GM19468 (cell line): ENCODE data around the gene TP63.
"Not testable (repeated sequence)": the region's sequence is repeated elsewhere in the genome, so short reads cannot be mapped to it uniquely, and the experiment has no call there.

Source experiments
- ATAC-seq: cut with Tn5 transposase; IDR thresholded peaks from one replicate; pipeline ENCODE4 v1.9.1; 2021; ENCODE audit warnings: mild to moderate bottlenecking, moderate library complexity, moderate number of reproducible peaks; ENCODE audit not compliant: unreplicated experiment; ENCODE audit errors: extremely low read depth

Gene TP63

DNA sequence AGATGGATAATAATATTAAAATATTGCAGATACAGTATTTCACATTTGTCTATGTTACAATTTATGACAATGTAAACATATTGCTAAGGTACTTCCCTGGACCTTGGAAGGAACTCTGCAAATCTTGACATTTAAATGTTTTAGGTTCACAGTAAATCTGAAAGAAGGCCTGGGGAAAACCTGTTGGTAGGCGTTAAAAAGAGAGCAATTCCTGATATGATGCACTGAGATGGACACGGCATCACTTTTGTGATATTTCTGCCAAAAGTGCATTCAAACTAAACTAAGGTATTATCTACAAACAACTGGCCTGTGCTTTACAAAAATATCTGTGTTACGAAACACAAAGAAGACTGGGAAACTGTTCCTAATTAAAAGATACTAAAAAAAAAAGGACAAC is 6.1 kb upstream of the TP63 start:
- ATAC-seq: no peak

DNA sequence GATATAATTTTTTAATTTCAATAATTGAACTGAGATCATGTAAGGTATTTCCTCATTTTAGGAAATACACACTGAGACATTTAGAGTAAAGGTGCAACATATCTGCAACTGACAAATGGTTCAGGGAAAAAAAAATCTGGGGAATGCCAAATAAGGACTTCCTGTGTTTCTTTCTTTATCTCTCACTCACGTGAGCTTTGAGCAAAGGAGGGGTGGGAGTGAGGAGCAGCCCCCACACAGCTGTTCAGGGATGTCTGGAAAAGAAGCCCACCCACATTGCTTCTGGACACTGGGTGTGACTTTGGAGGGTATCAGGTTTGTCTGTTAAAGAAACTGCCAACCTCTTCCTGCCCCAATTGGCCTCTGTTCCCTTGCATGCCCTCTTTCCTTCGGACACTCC is 5.6 kb upstream of the TP63 start:
- no peak for ATAC-seq

DNA sequence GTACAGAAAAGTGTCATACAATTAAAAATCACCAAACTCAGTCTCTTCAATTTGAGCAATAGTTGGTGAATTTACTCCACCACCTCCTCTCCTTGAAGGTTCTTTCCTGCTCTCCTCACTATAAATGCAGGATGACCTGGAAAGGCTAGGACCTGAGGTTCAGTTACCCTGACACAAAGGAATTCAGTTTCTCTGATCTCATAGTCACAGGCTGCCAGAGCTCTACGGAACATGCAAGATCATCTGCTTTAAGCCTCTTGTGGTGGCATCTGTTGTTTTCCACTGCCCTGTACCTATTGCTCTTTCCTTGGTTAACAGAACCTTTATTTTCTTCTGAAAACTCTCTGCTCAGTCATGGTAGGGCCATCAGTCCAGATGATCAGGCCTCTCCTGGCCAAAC is 4.9 kb upstream of the TP63 start:
- ATAC-seq: no peak

DNA sequence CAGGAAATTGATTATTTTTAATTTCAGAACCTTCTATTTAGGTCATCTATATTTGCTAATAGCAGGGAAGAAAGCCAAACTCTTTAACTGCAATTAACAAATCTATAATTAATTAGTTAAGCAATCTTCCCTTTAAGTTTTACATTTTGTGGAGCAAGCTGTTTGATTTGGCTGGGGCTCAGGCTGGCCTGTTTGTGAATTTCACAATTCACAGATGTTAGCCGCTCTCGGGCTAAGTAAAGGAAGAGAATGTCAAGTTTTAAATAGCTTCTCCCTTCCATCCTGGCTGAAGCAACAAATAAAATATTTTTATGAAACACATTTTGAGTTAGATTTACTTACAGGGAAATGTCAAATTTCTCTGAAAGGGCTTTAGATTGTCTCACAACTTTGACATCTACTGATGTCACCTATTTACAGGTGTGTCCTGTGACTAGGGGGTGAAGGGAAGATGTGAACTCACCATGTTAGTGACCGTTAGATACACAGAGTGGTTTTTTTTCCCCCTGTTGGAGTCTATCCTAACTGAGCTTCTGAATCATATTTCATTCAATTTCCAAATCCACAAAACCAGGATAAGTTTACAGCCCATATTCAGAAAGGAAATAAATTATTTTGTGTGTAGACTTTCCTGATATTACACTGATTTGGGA is 1.3 kb upstream of the TP63 start:
- no peak for ATAC-seq

DNA sequence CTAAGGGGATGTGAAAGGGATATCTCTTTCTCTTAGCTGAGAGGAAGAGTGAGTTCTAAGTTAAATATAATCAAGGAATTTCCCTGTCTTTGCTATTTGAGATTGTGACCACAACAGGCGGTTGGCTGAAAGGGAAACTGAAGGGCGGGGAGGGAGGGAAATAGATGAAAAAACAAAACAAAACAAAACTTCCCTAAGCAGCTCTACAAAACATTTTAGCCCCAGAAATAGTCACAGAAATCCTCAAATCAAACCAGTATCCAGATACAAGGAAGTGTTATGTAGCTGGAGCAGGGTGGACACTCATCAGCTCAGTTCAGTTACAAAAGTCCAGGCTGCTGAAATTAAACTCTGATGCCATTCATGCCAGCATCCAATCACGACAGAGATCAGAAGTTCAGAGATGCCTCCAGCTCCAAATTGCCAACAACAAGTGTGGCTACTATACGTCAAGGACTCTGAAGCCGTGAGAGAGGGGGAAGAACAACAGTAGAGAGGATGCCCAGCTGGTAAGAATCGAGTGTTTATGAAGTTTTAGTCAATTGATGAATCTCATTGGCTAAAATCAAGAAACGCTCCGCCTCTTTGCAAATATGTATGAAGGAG is 319 bp upstream of the TP63 start:
- no peak for ATAC-seq

DNA sequence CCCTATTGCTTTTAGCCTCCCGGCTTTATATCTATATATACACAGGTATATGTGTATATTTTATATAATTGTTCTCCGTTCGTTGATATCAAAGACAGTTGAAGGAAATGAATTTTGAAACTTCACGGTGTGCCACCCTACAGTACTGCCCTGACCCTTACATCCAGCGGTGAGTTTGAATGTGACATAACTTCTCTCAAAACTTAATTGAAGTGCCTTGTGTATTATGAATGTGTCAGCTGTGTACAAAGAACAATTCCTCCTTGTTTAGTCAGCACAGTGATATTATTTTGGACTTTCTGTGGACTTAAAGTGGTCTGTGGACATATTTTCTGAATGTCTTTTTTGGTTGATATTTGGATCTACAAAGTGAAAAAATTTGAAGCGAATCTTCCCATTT is 220 bp downstream of the TP63 start:
- ATAC-seq: no peak

DNA sequence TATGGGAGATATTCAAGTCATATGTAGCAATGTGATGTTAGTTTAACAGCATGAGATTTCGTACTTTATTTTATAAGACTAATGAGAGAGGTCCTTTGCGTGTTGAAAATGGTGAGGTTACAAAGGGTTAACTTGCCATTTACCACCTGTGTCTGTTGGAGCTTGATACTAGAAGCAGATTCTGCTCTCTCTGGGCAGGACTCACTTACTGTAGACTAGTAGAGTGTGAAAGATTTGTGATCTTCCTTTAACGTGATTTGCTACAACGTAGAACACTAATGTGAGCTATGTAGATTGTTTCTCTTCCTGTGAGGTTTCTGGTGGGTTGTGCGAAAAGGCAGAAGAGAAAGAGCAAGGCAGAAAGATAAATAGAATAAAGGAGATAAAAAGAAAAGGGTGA is 1.1 kb downstream of the TP63 start:
- no peak for ATAC-seq

DNA sequence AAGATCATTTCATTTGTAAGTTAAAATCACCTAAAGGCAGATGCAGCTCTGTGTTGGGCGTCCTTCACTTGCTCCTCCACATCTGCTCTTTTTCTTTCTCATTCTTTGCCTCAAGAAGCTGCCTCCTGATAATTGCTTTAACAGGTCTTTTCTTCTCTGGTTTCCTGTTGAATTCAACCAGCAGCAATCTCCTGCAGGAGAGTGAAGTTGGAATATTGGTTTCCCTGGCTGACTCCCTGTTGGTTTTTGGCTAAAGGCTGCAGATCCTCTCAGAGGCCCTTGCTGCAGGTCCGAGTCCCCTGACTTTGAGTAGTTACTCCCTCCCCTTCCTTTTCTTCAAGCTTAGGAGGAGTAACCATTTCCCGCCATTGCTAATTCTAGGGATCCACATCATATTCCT is 4.2 kb downstream of the TP63 start:
- no peak for ATAC-seq

DNA sequence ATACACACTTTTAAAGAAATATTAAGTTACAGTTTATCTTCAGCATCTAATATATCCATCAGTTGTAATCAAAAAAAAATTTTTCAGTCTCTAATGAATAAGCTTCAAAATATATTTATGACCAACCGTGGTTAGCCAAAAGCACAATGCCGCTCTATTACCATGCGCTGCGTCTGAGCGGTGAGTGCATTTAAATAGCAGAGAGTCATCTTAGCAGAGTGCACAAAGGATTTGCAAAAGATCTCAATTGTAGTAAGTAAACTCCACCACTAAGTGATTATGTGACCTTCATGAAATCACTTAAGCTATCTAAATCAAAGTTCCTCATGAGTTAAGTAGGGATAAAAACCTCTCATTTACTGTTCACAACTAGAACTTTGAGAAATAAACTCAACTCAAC is 4.9 kb downstream of the TP63 start:
- ATAC-seq: no peak

DNA sequence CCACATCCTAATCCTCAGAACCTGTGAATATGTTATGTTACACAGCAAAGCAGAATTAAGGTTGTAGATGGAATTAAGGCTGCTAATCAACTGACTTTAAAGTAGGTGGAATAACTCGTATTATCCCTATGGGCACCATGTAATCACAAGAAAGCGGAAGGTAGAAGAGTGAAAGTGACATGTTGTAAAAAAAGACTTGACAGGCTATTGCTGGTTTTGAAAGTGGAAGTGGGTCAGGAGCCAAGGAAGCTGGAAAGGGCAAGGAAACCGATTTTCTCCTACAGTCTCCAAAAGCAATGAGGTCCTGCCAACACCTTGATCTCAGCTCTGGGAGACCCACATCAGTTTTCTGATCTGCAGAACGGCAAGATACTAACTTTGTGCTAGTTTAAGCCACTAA is 6.6 kb downstream of the TP63 start:
- no peak for ATAC-seq

DNA sequence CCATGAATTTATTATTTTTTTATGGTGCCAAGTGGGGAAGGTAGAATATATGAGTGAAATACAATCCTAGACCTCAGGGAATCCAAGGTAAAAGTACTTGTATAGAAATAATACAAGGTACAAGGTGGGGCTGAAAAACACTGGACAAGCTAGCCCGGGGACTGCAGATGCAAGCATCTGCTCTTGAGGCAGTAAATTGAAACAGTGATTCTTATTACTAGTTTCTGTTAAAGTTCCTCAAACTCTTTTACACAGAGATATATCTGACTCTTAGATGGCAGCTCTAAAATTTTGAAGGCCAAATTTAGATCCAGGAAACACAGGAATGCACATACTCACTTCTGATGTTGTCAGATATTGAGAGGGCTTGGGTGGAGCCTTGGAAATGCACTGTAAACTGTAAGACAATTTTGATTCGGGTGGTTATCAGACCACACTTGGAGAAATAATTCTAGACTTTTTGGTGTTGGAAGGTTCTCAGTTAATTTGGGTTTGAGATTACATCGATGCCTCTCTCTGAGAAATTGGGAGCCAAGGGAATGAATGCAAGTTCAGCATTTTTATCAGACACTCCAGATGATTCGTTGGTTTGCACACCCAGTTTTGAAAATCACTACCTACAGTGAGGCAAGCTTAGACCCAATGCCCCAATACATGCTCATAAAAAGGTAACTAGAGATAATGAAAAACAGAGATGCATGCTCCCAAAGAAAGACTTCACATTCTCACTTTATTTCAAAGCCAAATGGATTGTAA is 7.3 kb downstream of the TP63 start:
- no peak for ATAC-seq

DNA sequence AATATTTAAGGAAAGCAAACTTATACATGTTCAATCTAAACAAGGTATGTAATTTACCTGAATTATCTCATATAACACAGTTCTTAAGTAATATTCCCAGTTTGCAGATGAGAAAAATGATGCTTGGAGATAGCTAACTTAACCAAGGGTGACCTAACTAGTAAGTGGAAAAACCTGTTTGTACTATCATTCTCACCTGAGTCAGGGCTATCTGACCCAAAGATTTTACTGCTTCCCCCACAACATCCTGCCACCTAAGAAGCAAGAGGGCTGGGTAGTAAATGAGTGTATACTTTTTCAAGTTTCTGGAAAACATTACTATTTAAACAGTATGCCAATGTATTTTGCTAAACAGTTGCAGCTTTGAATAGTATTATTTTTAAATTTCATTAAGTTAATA is 10.6 kb downstream of the TP63 start:
- no peak for ATAC-seq

DNA sequence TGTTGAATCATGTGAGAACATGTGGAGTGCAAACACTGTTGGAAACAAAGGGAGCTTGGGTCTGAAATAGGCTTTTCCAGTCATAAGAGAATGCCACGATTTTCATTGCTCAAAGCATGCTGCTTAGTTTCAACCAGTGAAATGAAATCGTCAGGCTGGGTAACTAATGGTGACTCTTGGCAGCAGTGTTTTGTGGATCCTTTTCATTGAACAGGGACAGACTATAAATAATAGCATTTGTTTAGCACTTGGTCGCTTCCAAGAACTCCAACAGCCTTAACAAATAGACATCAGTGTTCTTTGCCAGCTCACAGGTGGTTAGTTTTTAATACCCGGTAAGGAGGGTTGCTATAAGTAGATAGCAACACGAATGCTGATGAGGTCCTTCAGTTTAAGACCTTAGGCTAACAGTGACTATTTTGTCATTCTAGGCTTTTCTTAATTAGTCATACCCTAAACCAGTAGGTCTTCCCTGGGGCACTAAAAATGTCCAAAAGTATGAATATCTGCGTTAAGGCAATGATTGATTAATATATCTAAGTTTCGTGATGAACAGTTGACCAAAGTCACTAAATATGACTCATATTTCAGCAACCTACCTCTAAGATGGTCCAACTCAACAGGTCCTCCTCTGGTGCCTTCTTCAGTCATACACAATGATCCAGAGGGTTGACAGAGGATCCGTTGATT is 15.8 kb downstream of the TP63 start:
- no peak for ATAC-seq

DNA sequence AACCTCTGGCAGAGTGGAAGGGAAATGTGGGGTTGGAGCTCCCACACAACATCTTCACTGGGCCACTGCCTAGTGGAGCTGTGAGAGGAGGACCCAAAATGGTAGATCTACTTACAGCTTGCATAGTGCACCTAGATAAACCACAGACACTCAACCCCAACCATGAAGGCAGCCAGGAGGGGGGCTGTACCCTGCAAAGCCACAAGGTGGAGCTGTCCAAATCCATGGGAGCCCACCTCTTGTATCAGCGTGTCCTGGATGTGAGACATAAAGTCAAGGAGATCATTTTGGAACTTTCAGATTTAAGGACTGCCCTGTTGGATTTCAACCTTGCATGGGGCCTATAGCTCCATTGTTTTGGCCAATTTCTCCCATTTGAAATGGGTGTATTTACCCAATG is 20.9 kb downstream of the TP63 start:
- ATAC-seq: no peak

DNA sequence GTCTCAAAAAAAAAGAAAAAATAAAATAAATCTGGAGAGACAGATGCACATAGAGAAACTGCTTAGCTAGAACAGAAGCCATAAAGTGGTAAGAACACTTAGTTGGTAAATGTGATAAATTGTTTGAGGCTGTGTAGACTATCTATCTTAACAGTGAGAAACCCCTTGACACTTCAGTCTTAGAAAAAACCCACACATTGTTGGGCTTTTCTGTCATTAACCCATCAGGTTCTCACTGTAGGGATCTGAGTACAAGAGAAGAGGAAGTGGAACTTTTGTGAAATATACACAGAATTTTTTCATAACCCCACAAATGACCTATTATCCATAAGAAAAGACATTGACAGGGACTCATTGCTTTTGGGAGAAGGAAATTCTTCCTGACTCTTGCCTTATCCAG is 24.4 kb downstream of the TP63 start:
- ATAC-seq: no peak

DNA sequence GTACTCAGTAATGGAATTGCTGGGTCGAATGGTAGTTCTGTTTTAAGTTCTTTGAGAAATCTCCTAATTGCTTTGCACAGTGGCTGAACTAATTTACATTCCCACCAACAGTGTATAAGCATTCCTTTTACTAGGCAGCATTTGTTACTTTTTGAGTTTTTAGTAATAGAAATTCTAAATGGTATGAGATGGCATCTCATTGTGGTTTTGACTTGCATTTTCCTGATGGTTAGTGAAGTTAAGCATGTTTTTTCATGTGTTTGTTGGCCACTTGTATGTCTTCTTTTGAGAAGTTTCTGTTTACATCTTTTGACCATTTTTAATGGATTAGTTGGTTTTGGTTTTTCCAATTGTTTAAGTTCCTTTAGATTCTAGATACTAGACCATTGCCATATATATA is 28.4 kb downstream of the TP63 start:
- ATAC-seq: no peak

DNA sequence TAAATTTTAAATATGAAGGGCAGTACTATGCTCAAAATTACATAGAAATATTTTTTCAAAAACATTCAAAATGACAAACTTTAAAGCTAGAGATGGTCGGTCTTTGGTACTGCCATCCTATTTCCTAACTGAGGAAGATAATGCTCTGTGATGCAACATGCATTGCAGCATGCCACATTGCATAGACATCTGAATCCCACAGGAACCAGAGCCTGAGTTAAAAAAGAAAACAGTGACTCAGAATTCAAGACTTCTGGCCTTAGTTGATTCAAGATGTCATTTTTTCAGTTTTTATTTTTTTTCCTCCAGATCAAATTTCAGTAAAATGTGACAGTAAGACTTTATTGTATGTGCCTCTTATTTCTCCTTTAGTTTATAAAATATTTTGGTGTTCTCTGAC is 33.1 kb downstream of the TP63 start:
- no peak for ATAC-seq

DNA sequence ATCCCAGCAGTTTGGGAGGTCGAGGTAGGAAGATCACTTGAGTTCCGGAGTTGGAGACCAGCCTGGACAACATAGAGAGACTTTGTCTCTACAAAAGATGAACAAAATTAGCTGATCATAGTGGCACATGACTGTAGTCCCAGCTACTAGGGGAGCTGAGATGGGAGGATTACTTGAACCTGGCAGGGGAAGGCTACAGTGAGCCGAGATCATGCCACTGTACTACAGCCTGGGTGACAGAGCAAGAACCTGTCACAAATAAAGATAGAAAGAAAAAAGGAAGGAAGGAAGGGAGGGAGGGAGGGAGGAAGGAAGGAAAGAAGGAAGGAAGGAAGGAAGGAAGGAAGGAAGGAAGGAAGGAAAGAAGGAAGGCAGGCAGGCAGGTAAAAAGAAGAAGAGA is 41.2 kb downstream of the TP63 start:
- ATAC-seq: not testable (repeated sequence)

DNA sequence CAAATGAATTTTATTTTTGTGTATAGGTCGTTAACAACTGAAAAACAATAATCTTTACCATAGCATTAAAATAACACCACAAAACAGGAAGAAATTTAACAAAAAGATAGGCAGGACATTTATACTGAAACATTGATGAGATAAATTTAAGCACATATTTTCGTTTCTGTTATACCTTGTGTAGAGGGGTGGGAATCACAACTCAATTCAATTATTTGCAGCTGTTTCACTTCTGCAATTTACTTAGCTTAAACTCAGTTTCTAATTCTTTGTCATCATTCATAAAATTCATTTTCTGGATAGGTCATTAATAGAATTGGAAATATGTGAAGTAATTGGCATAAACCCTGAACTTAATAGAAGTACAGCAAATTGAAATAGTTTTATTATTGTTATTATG is 42.3 kb downstream of the TP63 start:
- peak; percentile 55 for ATAC-seq

DNA sequence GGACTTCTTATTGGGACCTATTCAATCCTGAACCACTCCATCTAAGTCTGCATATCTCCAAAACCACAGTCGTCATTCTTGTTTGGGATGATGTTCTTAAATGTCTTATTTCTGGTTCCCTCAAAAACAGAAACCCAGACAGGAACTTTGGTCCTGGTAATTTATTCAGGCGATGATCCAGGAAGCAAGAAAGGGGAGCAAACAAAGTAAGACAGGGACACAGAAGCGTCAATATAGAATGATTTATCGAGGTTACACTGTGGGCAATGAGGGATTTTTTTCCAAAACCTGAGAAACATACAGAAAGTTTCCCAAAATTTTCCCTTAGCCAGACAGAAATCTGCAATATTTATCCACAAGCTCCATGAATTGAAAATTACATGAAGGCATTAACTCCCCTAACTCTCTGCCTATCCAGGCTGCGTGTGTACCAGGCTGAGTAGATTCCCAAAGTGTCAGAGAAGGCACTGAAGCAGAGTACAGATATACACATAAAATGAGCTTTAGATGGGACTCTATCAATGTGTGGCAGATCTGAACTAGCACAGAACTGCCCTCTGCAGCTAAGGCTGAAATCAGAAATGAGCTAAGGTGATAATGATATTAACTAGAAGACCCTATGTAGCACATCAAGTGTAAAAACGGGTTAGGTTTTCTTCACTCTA is 43.2 kb downstream of the TP63 start:
- ATAC-seq: no peak

DNA sequence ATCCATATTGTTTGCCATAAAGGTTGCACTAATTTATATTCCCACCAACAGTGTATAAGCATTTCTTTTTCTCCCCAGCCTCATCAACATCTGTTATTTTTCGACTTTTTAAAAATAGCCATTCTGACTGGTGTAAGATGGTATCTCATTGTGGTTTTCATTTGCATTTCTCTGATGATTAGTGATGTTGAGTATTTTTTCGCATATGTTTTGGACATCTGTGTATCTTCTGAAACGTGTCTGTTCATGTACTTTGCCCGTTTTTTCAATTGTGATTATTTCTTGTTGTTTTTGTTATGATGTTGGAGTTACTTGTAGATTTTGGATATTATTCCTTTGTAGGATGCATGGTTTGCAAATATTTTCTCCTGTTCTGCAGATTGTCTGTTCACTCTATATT is 46.5 kb downstream of the TP63 start:
- ATAC-seq: no peak
